Measurements from ENCODE around the gene ARF3. TPM values are rescaled to one million over a fixed set of nuclear protein-coding genes. Genes with fewer than 3 reads are reported as not detected.

The ARF3 gene
- total RNA-seq, 1 donor from 2014 or later = 135 TPM

DNA sequence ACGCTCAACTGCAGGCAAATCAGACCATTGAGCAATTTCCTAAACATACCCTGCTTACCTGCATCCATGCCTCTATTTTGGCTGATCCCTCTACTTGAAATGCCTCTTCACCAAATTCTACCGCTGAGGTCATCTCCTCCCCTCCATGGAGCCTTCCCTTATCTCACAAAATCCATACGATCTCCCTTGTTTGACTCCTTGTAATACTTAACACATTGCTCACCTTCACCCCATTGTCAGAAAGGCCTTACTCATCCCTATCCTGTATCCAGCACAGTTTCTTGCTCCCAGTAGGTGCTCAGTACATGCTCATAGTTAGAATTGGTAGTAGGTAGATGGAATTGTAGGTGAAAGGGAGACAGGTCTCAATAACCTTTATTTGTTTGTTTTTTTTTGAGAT, 36.5 kb upstream of the ARF3 start:
- Mint-ChIP-seq H3K27ac (no peak overlapping the region), H3K27me3 (peaks cover 70% of the 10 kb centered on the region), H3K9me3 (ENCODE audit: low read depth) (no peaks in the 10 kb centered on the region), H3K36me3 (ENCODE audit: insufficient read depth) (no peaks in the 10 kb centered on the region), H3K4me3 (ENCODE audit: low read depth) (no peak overlapping the region), H3K4me1 (ENCODE audit: low read depth) (no peaks in the 10 kb centered on the region)
- TF ChIP-seq, protein P1, sequence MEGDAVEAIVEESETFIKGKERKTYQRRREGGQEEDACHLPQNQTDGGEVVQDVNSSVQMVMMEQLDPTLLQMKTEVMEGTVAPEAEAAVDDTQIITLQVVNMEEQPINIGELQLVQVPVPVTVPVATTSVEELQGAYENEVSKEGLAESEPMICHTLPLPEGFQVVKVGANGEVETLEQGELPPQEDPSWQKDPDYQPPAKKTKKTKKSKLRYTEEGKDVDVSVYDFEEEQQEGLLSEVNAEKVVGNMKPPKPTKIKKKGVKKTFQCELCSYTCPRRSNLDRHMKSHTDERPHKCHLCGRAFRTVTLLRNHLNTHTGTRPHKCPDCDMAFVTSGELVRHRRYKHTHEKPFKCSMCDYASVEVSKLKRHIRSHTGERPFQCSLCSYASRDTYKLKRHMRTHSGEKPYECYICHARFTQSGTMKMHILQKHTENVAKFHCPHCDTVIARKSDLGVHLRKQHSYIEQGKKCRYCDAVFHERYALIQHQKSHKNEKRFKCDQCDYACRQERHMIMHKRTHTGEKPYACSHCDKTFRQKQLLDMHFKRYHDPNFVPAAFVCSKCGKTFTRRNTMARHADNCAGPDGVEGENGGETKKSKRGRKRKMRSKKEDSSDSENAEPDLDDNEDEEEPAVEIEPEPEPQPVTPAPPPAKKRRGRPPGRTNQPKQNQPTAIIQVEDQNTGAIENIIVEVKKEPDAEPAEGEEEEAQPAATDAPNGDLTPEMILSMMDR (IDR thresholded peaks at IDR 0.05; ENCODE audit: unreplicated experiment) = no peak
- no peak for DNase-seq (ENCODE audit: low spot score, unreplicated experiment)

DNA sequence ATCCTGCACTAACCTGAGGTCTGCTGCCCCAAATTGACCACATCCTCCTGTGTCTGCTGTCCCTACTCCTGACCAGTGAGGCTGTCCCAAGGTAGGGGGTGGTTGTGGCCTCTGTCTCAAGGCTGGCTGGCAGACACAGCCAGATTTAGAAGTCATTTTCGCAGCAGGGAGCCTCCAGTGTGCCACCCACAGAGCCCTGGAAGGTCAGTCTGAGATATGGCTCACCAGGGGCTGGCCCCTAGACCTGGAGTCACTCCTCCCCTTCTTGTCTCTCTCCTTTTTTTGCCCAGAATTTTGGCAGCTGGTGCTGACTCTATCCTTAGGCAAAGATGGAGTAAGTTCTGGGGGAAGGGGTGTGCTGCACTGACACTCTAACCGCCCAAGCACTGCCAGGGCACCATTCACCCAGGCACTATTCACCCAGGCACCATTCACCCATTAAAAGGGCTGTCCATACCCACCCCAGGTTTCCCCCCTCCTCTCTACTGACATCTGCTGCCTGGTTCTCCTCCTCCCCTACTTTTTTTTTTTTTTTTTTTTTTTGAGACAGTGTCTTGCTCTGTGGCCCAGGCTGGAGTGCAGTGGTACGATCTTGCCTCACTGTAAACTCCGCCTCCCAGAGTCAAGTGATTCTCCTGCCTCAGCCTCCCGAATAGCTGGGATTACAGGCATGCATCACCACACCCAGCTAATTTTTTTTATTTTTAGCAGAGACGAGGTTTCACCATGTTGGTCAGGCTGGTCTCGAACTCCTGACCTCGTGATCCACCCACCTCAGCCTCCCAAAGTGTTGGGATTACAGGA, 34.2 kb upstream of the ARF3 start:
- H3K4me3 Mint-ChIP-seq (ENCODE audit: low read depth) = no peak overlapping the region
- no peaks in the 10 kb centered on the region for H3K36me3 Mint-ChIP-seq (ENCODE audit: insufficient read depth)
- H3K27me3 Mint-ChIP-seq = peaks cover 73% of the 10 kb centered on the region
- DNase-seq (ENCODE audit: low spot score, unreplicated experiment) = no peak
- TF ChIP-seq, protein P1 (IDR thresholded peaks at IDR 0.05; ENCODE audit: unreplicated experiment) = no peak
- no peak overlapping the region for H3K27ac Mint-ChIP-seq
- no peaks in the 10 kb centered on the region for H3K9me3 Mint-ChIP-seq (ENCODE audit: low read depth)
- no peaks in the 10 kb centered on the region for H3K4me1 Mint-ChIP-seq (ENCODE audit: low read depth)

DNA sequence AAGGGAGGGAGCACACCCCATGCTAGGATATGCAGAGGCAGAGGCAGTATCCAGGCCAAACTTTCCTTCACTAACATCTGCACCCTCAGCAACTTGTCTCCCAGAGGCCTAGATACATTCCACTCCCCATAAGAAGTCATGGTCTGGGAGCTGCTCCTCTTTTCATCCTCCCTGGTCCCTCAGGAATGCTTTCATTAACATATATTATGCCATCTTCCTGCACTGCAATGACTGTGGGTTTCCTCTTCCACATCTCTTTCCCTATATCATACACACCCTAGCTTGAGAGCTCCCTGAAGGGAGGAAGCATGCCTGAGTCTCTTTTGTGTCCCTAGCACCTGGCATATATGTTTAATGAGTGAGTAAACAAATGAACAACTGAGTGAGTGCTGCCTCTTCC, 33.3 kb upstream of the ARF3 start:
- no peaks in the 10 kb centered on the region for H3K9me3 Mint-ChIP-seq (ENCODE audit: low read depth)
- no peaks in the 10 kb centered on the region for H3K36me3 Mint-ChIP-seq (ENCODE audit: insufficient read depth)
- H3K4me3 Mint-ChIP-seq (ENCODE audit: low read depth) = no peak overlapping the region
- H3K4me1 Mint-ChIP-seq (ENCODE audit: low read depth) = no peaks in the 10 kb centered on the region
- no peak for DNase-seq (ENCODE audit: low spot score, unreplicated experiment)
- TF ChIP-seq, protein P1 (IDR thresholded peaks at IDR 0.05; ENCODE audit: unreplicated experiment) = no peak
- no peak overlapping the region for H3K27ac Mint-ChIP-seq
- peaks cover 73% of the 10 kb centered on the region for H3K27me3 Mint-ChIP-seq

DNA sequence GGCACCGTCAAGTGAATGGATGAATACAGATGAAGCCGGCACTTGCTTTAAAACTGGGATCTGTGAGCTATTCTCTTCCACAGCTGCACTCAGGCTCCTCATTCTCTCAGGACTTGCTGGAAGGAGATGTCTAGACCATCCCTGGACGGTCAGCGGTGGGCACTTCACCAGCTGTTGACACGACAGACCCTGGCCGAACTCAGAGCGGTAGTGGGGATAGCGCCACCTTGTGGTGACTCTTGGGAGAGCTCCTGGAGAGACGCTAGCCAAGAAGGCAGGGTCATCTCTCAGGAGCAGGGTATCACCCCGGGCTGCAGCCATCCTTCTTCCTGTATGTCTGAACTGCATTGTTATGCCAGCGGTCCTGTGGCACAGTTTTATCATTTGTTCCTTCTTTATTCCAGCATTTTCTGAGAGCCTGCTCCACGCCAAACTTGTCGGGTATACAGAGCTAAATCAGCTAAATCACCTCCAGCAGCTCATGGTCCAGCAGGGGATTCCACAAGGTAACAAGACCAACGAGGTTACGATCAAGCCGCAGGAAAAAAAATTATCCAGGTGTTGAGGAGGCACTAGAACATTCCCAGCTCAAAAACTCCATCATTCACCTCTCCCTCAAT, 30.9 kb upstream of the ARF3 start:
- H3K4me3 Mint-ChIP-seq (ENCODE audit: low read depth) = no peak overlapping the region

DNA sequence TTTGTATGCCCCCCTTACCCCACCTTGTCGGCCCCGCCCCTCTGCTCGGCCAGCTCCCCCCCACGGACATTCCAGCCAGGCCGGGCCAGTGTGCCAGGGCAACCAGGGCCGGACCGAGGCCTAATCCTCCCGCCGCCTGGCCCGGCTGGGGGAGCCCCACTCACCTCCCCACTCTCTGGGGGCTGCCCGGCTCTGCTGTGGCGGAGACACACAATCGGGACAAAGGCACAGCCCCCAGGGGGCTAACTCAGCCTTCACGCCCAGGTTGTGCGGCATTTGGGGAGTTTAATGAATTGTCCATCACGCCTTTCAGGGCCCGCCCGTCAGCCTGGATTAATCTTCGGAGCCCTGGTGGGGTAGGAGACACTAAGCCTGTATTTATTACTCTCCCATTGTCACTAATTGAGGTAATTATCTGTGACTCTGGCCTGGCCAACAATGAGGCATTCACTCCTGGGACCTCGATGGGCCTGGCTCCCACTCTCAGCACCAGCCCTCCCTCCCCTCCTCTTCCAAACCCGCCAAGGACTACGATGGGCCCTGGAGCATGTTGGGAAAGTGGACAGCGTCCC, 29.5 kb upstream of the ARF3 start:
- no peaks in the 10 kb centered on the region for H3K9me3 Mint-ChIP-seq (ENCODE audit: low read depth)
- H3K36me3 Mint-ChIP-seq (ENCODE audit: insufficient read depth) = no peaks in the 10 kb centered on the region
- TF ChIP-seq, protein P1 (IDR thresholded peaks at IDR 0.05; ENCODE audit: unreplicated experiment) = no peak
- H3K27me3 Mint-ChIP-seq = peaks cover 81% of the 10 kb centered on the region
- no peak overlapping the region for H3K27ac Mint-ChIP-seq
- DNase-seq (ENCODE audit: low spot score, unreplicated experiment) = no peak
- H3K4me3 Mint-ChIP-seq (ENCODE audit: low read depth) = no peak overlapping the region
- peaks cover under 1% of the 10 kb centered on the region for H3K4me1 Mint-ChIP-seq (ENCODE audit: low read depth)

More for the DNA sequence above, 30.9 kb upstream of the ARF3 start:
- Mint-ChIP-seq H3K27me3 (peaks cover 77% of the 10 kb centered on the region), H3K36me3 (ENCODE audit: insufficient read depth) (no peaks in the 10 kb centered on the region), H3K27ac (no peak overlapping the region), H3K9me3 (ENCODE audit: low read depth) (no peaks in the 10 kb centered on the region), H3K4me1 (ENCODE audit: low read depth) (no peaks in the 10 kb centered on the region)
- DNase-seq (ENCODE audit: low spot score, unreplicated experiment) = peak; percentile 66
- TF ChIP-seq, protein P1 (IDR thresholded peaks at IDR 0.05; ENCODE audit: unreplicated experiment) = peak; percentile 85

Data from progenitor cell of endocrine pancreas (in vitro differentiated cells).